ENCODE data around the gene GLIS2.

GLIS2 gene

DNA sequence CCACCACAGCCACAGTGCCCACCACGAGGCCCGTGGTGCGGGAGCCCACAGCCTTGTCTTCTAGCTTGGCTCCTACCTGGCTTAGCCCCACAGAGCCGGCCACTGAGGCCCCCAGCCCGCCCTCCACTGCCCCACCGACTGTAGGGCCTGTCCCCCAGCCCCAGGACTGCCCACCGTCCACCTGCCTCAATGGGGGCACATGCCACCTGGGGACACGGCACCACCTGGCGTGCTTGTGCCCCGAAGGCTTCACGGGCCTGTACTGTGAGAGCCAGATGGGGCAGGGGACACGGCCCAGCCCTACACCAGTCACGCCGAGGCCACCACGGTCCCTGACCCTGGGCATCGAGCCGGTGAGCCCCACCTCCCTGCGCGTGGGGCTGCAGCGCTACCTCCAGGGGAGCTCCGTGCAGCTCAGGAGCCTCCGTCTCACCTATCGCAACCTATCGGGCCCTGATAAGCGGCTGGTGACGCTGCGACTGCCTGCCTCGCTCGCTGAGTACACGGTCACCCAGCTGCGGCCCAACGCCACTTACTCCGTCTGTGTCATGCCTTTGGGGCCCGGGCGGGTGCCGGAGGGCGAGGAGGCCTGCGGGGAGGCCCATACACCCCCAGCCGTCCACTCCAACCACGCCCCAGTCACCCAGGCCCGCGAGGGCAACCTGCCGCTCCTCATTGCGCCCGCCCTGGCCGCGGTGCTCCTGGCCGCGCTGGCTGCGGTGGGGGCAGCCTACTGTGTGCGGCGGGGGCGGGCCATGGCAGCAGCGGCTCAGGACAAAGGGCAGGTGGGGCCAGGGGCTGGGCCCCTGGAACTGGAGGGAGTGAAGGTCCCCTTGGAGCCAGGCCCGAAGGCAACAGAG is 66.3 kb downstream of the GLIS2 start:
- no peak for DNase-seq (ENCODE audit: low read depth in 2 of 2)

DNA sequence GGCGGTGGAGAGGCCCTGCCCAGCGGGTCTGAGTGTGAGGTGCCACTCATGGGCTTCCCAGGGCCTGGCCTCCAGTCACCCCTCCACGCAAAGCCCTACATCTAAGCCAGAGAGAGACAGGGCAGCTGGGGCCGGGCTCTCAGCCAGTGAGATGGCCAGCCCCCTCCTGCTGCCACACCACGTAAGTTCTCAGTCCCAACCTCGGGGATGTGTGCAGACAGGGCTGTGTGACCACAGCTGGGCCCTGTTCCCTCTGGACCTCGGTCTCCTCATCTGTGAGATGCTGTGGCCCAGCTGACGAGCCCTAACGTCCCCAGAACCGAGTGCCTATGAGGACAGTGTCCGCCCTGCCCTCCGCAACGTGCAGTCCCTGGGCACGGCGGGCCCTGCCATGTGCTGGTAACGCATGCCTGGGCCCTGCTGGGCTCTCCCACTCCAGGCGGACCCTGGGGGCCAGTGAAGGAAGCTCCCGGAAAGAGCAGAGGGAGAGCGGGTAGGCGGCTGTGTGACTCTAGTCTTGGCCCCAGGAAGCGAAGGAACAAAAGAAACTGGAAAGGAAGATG is 67.0 kb downstream of the GLIS2 start:
- no peak for DNase-seq (ENCODE audit: low read depth in 2 of 2)

DNA sequence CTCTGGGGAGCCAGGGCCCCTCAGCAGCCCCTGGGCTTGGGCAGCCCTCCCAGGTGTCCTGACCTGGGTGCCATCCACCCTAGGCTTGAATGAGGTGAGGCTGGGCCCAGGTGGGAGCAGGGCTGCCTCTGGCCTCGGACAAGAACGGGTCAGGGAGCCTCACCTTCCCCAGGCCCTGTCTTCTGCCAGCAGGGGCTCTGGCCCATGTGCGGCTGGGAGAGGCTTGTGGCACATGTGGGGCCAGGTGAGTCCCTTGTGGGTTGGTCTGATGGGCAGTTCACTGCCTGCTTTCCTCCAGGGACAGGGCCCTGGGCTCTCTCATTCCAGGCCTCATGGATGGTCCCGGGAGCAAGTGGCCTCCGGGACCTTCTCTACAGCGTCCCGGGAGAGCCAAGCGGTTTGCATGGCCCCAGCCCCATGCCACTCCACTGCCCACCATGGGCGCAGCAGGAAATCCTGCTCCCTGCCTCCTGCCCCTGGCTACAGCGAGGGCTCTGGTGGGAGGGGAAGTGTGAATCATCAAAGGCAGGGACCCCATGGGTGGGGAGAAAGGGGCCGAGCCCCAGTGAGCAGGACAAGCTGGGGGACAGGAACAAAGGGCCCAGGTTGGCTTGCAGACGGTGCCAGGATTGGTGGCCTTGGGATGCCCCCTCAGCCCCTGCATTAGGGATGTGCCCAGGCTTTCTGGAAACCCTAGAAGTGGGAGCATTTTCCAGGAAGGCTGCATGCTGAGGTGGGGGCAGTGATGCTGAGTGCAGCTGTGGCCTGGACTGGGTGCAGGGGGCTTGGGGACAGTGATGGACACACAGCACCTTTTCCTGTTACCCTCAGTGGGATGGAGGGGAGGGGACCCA is 68.0 kb downstream of the GLIS2 start:
- DNase-seq (ENCODE audit: low read depth in 2 of 2): no peak

DNA sequence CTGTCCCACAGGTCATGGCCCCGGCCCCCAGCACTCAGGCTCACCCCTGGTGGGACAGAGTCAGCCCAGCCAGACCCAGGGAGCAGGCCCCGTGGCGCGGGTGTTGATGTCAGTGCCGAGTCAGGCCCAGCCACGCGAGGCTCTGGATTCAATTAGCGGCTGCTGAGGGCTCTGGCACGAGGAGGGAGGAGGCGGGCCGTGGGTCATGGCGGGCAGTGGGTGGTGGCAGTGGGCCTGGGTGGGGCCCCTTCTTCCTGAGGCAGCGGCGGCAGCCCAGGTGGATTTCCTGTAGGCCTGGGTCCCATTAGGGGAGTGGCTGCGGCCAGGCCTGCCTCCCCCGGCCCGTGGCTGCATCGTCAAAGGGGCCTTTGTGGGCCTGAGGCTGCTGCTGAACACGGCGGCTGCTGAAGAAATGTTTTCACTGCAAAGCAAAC is 68.7 kb downstream of the GLIS2 start:
- DNase-seq (ENCODE audit: low read depth in 2 of 2): no peak

GRCh38 chr16:4385066-4385788 is 69.4 kb downstream of the GLIS2 start:
- DNase-seq (ENCODE audit: low read depth in 2 of 2): no peak

DNA sequence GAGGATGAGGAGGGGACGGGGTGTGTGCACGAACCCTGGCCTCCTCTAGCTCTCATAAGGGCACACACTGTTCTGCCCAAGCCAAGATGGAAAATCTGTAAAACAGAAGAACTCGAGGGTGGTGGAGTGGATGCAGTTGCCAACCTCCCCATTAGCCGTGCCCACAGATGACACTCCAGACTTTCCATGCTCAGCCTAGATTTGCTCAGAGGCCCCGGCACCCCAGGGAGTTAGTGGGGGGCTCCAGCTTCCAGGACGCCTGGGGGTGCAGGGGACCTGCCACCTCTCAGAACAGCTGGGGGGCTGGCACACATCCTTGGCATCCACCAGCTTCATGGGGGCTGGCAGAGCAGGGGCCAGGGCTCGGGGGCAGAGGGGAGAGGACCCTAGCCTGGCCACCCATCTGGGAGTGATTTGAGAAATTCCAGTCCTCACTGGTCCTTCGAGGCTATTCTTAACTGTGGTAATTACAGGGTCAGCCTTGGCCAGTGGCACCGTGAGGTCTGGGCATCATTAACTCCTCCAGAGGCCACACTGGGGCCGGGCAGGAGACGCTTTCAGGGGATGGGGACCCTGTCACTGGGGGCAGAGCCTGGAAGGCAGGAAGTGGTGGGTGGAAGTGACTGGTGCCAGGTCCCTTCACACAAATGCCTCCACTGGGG is 70.1 kb downstream of the GLIS2 start:
- DNase-seq (ENCODE audit: low read depth in 2 of 2): no peak

GRCh38 chr16:4386451-4386805 is 70.6 kb downstream of the GLIS2 start:
- DNase-seq (ENCODE audit: low read depth in 2 of 2): no peak

- no peak for DNase-seq (ENCODE audit: low read depth in 2 of 2)
Measured at GRCh38 chr16:4386951-4387565, 71.2 kb downstream of the GLIS2 start.

DNA sequence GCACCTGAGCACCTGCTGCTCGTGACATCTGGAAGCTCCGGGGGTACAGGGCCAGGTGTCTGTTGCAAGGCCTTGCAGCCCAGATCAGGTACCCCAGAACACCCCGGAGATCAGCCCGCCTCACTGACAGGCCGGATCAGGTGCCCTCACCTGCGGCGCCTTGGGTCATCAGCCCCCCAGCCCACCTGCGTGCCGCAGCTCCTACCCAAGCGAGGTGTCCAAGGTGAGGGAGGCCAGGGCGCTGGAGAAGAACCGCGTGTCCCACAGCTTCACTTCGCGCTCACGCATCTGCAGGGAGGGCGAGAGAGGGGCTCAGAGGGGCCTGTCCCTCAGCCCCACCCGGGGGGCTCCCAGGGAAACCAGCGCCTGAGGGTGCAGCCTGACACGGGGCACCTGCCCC is 71.9 kb downstream of the GLIS2 start:
- DNase-seq (ENCODE audit: low read depth in 2 of 2): no peak

DNA sequence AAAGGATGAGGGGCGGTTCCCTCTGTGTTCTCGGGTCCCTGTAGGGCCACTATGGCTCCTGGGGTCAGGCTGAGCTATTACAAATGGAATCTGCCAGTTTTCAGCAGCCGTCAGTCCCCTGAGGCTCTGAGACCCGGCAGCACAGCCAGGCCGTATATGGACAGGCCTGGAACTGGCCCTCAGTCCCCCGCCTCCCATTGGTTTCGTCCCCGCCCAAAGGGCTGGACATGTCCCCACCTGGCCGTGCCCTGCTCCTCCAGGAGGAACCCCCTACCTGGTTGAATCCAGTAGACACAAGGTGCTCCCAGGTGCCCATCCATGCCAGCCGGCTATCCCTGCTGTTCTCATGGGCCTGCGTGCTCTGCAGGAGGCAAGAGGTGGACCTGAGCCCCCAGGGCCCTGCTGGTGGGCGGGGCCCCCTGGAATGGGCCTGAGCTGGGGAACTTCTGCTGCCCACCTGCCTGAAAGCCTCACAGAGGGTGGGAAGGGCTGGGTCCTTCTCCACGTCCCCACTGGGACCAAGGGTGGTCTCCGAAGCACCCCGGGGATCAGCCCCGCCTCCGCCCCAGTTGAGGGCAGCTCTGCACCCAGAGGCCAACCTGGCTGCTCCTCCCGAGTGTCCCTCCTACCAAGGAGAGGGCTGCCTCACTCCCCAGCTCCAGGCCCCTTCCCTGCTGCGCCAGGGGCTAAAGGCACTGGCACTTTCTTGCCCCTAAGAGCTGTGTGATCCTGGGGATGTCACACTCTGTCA is 72.6 kb downstream of the GLIS2 start:
- DNase-seq (ENCODE audit: low read depth in 2 of 2): no peak

All from stimulated activated CD4-positive, alpha-beta T cell treated with anti-CD3 and anti-CD28 coated beads, Interleukin-15, amount 100 ng/mL, for 48 hours (primary cell).